Right forelimb (tissue), 1 donor: ENCODE results near the gene SERF2.
"Not testable (repeated sequence)": the region's sequence is repeated elsewhere in the genome, so short reads cannot be mapped to it uniquely, and the experiment has no call there.

Source experiments
- DNase-seq: peaks from one replicate; pipeline ENCODE4 v3.0.0-alpha.2; 2018

Gene SERF2

GRCh38 chr15:43791993-43792760, at the start of gene SERF2:
Gene SERF2 (plus strand): TSS chr15:43792320. CDS start chr15:43792377, 57 bp downstream.
- DNase-seq: peak; percentile 100

GRCh38 chr15:43746245-43746902, 45.7 kb upstream of the SERF2 start, which contains the start of gene PDIA3:
Gene PDIA3 (plus strand): TSS chr15:43746438. CDS start chr15:43746540, 102 bp downstream.
- peak; percentile 96 for DNase-seq

GRCh38 chr15:43746903-43747309, 45.2 kb upstream of the SERF2 start:
- DNase-seq: not testable (repeated sequence)

GRCh38 chr15:43748376-43748775, 43.7 kb upstream of the SERF2 start:
- no peak for DNase-seq

GRCh38 chr15:43749690-43750345, 42.3 kb upstream of the SERF2 start:
- DNase-seq: no peak

GRCh38 chr15:43751885-43752284, 40.2 kb upstream of the SERF2 start:
- no peak for DNase-seq

GRCh38 chr15:43762824-43763223, 29.3 kb upstream of the SERF2 start:
- DNase-seq: no peak

- no peak for DNase-seq
Measured at GRCh38 chr15:43763819-43764446, 28.2 kb upstream of the SERF2 start.

- DNase-seq: peak; percentile 59
Measured at GRCh38 chr15:43769584-43770228, 22.4 kb upstream of the SERF2 start.

GRCh38 chr15:43771816-43772215, 20.3 kb upstream of the SERF2 start:
- DNase-seq: no peak

- no peak for DNase-seq
Measured at GRCh38 chr15:43772624-43773023, 19.5 kb upstream of the SERF2 start.

- DNase-seq: no peak
Measured at GRCh38 chr15:43774062-43774461, 18.1 kb upstream of the SERF2 start.

- no peak for DNase-seq
Measured at GRCh38 chr15:43775411-43775965, 16.6 kb upstream of the SERF2 start.

GRCh38 chr15:43776101-43776717, 15.9 kb upstream of the SERF2 start:
- DNase-seq: peak; percentile 54

GRCh38 chr15:43776718-43777266, 15.3 kb upstream of the SERF2 start, which contains the start of gene ELL3:
Gene ELL3 (minus strand): TSS chr15:43776966. CDS start chr15:43776901, 65 bp downstream.
- peak; percentile 83 for DNase-seq

GRCh38 chr15:43777267-43777914, 14.7 kb upstream of the SERF2 start:
- peak; percentile 84 for DNase-seq

GRCh38 chr15:43779016-43779415, 13.1 kb upstream of the SERF2 start:
- DNase-seq: no peak

GRCh38 chr15:43789409-43789808, 2.7 kb upstream of the SERF2 start:
- no peak for DNase-seq

- DNase-seq: no peak
Measured at GRCh38 chr15:43792761-43793476, 799 bp downstream of the SERF2 start.

GRCh38 chr15:43793647-43794046, 1.5 kb downstream of the SERF2 start:
- no peak for DNase-seq
